ENCODE results near the gene GPR137.

DNA sequence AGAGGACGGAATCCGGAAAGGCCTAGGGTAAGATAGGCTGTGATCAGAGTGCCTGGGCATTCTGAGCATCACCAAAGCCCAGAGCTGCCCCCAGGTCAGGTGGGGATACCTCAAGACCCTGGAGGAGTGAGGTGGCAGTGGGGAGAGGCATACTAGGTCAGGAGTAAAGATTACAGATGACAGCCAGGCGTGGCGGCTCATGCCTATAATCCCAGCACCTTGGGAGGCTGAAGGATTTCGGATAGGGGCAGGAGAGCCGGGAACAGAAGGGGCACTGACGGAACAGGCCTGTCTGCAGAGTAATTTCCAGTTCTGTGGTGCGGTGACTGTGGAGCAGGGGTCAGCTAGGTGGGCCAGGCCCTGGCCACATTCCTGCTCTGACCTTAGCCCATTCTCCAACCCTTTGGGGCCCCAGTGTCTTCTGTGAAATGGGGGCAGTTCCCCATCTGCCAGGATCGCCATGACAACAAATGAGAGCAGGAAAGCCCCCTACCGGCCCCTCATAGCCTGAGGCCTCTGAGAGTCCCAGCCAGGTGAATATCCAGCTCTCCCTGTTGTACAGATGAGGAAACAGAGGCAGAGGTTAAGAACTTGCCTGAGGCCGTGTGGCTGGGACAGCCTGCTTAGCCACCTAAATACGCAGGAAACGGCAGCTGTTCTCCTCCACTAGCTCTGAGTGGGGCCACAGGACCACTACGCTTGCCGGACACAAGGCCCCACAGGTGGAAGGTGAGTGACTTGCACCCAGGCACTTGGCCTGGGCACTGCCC is 10.4 kb upstream of the GPR137 start:
- TF ChIP-seq, protein P1, sequence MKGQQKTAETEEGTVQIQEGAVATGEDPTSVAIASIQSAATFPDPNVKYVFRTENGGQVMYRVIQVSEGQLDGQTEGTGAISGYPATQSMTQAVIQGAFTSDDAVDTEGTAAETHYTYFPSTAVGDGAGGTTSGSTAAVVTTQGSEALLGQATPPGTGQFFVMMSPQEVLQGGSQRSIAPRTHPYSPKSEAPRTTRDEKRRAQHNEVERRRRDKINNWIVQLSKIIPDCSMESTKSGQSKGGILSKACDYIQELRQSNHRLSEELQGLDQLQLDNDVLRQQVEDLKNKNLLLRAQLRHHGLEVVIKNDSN (IDR thresholded peaks at IDR 0.05), result no peak
- TF ChIP-seq ZBTB7A (IDR thresholded peaks at IDR 0.05; ENCODE audit: low read depth) (no peak), FOXM1 (IDR thresholded peaks at IDR 0.05; ENCODE audit: borderline replicate concordance, low read depth) (no peak), CEBPB (IDR thresholded peaks at IDR 0.05) (no peak), TAF1 (IDR thresholded peaks at IDR 0.05; ENCODE audit: low read depth) (no peak), YY1 (IDR thresholded peaks at IDR 0.05; ENCODE audit: low read depth) (no peak), CREB1 (IDR thresholded peaks at IDR 0.05; ENCODE audit: low read depth) (no peak), RAD21 (IDR thresholded peaks at IDR 0.05; ENCODE audit: low read depth) (no peak), TEAD4 (IDR thresholded peaks at IDR 0.05) (no peak)
- TF ChIP-seq, protein P2, sequence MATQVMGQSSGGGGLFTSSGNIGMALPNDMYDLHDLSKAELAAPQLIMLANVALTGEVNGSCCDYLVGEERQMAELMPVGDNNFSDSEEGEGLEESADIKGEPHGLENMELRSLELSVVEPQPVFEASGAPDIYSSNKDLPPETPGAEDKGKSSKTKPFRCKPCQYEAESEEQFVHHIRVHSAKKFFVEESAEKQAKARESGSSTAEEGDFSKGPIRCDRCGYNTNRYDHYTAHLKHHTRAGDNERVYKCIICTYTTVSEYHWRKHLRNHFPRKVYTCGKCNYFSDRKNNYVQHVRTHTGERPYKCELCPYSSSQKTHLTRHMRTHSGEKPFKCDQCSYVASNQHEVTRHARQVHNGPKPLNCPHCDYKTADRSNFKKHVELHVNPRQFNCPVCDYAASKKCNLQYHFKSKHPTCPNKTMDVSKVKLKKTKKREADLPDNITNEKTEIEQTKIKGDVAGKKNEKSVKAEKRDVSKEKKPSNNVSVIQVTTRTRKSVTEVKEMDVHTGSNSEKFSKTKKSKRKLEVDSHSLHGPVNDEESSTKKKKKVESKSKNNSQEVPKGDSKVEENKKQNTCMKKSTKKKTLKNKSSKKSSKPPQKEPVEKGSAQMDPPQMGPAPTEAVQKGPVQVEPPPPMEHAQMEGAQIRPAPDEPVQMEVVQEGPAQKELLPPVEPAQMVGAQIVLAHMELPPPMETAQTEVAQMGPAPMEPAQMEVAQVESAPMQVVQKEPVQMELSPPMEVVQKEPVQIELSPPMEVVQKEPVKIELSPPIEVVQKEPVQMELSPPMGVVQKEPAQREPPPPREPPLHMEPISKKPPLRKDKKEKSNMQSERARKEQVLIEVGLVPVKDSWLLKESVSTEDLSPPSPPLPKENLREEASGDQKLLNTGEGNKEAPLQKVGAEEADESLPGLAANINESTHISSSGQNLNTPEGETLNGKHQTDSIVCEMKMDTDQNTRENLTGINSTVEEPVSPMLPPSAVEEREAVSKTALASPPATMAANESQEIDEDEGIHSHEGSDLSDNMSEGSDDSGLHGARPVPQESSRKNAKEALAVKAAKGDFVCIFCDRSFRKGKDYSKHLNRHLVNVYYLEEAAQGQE (IDR thresholded peaks at IDR 0.05; ENCODE audit: low read depth), result no peak
